PC-3 (cell line): ENCODE measurements around the gene IMPA2.

Experiments
- EZH2 ChIP-seq: fragments of 300-600 bp; sonication (generic); IDR thresholded peaks from one replicate; pipeline ENCODE4 v1.6.1; 2017; ENCODE audit warnings: antibody characterized with exemption, mild to moderate bottlenecking, low read length; ENCODE audit not compliant: unreplicated experiment
- EZH2phosphoT487 ChIP-seq: fragments of 300-600 bp; sonication (generic); IDR thresholded peaks from 2 replicates; pipeline ENCODE4 v1.6.1; 2018; ENCODE audit warnings: mild to moderate bottlenecking, antibody characterized with exemption, low read length, borderline replicate concordance
- TF ChIP-seq, protein P1 (sequence below): fragments of 300-600 bp; sonication (generic); conservative IDR thresholded peaks from 2 replicates; pipeline ENCODE4 v1.5.1; 2017; ENCODE audit warnings: antibody characterized with exemption, low read depth, mild to moderate bottlenecking, low read length

DNA sequence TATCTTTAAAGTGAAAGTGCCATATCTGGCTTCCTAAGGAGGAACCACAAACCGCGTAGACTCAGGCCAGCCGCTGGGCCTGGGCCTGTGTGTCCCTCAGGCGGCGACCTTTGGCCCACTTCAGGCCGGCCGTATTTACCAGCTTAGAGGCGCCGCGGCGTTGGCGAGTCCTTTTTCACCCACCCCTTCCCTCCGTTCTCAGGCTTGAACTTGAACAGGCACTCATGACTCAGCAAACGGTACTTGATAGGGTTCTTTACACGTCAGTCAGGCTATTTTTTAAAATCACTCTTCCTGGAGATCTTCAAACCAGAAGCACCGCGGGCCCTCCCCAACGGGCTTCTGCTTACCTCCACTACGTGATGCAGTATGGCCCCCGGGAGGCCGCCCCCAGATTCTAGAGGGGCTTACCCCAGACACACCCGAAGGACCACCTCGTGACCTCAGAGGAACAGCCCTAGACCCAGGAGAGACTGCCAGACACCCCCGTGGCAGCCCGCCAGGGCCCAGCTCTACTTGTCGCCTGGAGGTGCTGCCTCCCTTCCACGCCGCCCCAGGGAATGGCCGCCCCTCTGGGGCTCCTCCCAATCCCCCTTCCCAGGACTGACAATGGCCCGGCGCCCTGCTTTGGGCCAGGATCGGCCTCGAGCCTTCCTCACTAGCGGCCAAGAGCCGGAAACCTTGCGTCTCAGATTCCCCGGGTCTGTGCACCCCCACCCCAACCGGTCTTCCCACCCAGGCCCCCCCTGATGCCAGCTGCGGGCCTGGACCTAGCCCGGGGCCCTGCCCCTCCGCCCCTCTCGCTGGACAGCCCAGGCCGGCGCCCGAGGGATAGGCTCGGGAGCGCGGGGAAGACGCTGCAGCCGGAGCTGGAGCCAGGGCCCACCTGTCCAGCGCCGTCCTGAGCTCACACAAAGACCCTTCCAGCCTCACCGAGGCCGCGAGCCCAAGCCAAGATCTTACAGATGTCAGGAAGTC, 33.8 kb upstream of the IMPA2 start:
- TF ChIP-seq EZH2 (no peak), EZH2phosphoT487 (no peak)
- TF ChIP-seq, protein P1, sequence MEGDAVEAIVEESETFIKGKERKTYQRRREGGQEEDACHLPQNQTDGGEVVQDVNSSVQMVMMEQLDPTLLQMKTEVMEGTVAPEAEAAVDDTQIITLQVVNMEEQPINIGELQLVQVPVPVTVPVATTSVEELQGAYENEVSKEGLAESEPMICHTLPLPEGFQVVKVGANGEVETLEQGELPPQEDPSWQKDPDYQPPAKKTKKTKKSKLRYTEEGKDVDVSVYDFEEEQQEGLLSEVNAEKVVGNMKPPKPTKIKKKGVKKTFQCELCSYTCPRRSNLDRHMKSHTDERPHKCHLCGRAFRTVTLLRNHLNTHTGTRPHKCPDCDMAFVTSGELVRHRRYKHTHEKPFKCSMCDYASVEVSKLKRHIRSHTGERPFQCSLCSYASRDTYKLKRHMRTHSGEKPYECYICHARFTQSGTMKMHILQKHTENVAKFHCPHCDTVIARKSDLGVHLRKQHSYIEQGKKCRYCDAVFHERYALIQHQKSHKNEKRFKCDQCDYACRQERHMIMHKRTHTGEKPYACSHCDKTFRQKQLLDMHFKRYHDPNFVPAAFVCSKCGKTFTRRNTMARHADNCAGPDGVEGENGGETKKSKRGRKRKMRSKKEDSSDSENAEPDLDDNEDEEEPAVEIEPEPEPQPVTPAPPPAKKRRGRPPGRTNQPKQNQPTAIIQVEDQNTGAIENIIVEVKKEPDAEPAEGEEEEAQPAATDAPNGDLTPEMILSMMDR = no peak
